Activated naive CD4-positive, alpha-beta T cell treated with anti-CD3 and anti-CD28 coated beads for 36 hours (primary cell): ENCODE data around the gene TSPAN7. TPM values are rescaled to one million over a fixed set of nuclear protein-coding genes. Genes with fewer than 3 reads are reported as not detected.

Experiments
- CTCF ChIA-PET: fragments of 350-600 bp; sonication (Branson Sonifier 250); formaldehyde crosslinking; loops from one replicate; lab custom pipeline; 2021; ENCODE audit warnings: antibody characterized with exemption; lab: Charles Lee
- DNase-seq: peaks from one replicate; pipeline ENCODE4 v3.0.0-alpha.2; 2020
- H3K27ac Mint-ChIP-seq: one replicate; pipeline ENCODE4 v1.8.0; 2021; ENCODE audit warnings: mild to moderate bottlenecking, mixed read lengths
- H3K27me3 Mint-ChIP-seq: one replicate; pipeline ENCODE4 v1.8.0; 2021; ENCODE audit warnings: low read depth, mixed read lengths
- H3K36me3 Mint-ChIP-seq: one replicate; pipeline ENCODE4 v1.8.0; 2021; ENCODE audit warnings: low read depth, mixed read lengths
- H3K4me1 Mint-ChIP-seq: one replicate; pipeline ENCODE4 v1.8.0; 2021; ENCODE audit warnings: low read depth, mixed read lengths
- H3K4me3 Mint-ChIP-seq: one replicate; pipeline ENCODE4 v1.8.0; 2021; ENCODE audit warnings: mild to moderate bottlenecking, moderate library complexity, mixed read lengths
- H3K9me3 Mint-ChIP-seq: one replicate; pipeline ENCODE4 v1.8.0; 2021; ENCODE audit warnings: mixed read lengths
- intact Hi-C: fragments of 100-400 bp; cut with micrococcal nuclease; formaldehyde crosslinking; loops from one replicate; pipeline ENCODE4 v1.15.1; 2023
- total RNA-seq, 2 experiments: library from RNA; stranded (reverse); gene quantifications; one replicate each; pipeline ENCODE4 v1.2.3, GENCODE V29; 2021

Gene TSPAN7
- total RNA-seq, 2 experiments from 2014 or later, result 1.8 to 1.9 TPM

- Mint-ChIP-seq H3K4me3 (no peak overlapping the region), H3K27ac (no peak overlapping the region), H3K9me3 (no peaks in the 10 kb centered on the region), H3K4me1 (peaks cover 7% of the 10 kb centered on the region), H3K36me3 (no peaks in the 10 kb centered on the region), H3K27me3 (no peaks in the 10 kb centered on the region)
- CTCF ChIA-PET, result interaction anchor here (0.7 kb wide), 1 partner anchor 12 kb away, joined by 3 read pairs; no protein-coding TSS in a partner anchor
- intact Hi-C loops, result no loop called here
- no peak for DNase-seq
Measured at GRCh38 chrX:38701073-38701472, 139.7 kb downstream of the TSPAN7 start.

- Mint-ChIP-seq H3K4me3 (no peak overlapping the region), H3K36me3 (no peaks in the 10 kb centered on the region), H3K27me3 (no peaks in the 10 kb centered on the region), H3K4me1 (peaks cover 7% of the 10 kb centered on the region), H3K27ac (no peak overlapping the region), H3K9me3 (no peaks in the 10 kb centered on the region)
- no peak for DNase-seq
- CTCF ChIA-PET, result no interaction called here
- intact Hi-C loops, result no loop called here
Measured at GRCh38 chrX:38704146-38704882, 143.0 kb downstream of the TSPAN7 start.

GRCh38 chrX:38717871-38718270 lies 156.5 kb downstream of the TSPAN7 start:
- intact Hi-C loops, result loop anchor here (1.0 kb wide), 1 partner anchor 267 kb away; no protein-coding TSS in a partner anchor
- H3K4me3 Mint-ChIP-seq, result no peak overlapping the region
- H3K9me3 Mint-ChIP-seq, result no peaks in the 10 kb centered on the region
- H3K27me3 Mint-ChIP-seq, result no peaks in the 10 kb centered on the region
- peak; percentile 10 for DNase-seq
- H3K4me1 Mint-ChIP-seq, result peaks cover 3% of the 10 kb centered on the region
- no peak overlapping the region for H3K27ac Mint-ChIP-seq
- H3K36me3 Mint-ChIP-seq, result peaks cover 2% of the 10 kb centered on the region
- CTCF ChIA-PET, result interaction anchor here (0.6 kb wide), 1 partner anchor 284 kb away, joined by 3 read pairs; no protein-coding TSS in a partner anchor

- intact Hi-C loops, result loop anchor here (1.0 kb wide), 1 partner anchor 267 kb away; no protein-coding TSS in a partner anchor
- peaks cover 2% of the 10 kb centered on the region for H3K36me3 Mint-ChIP-seq
Measured at GRCh38 chrX:38718311-38718710, 157.0 kb downstream of the TSPAN7 start.

GRCh38 chrX:38726612-38727011 lies 165.3 kb downstream of the TSPAN7 start:
- Mint-ChIP-seq H3K4me1 (peaks cover under 1% of the 10 kb centered on the region), H3K27me3 (no peaks in the 10 kb centered on the region), H3K27ac (no peak overlapping the region), H3K4me3 (no peak overlapping the region), H3K36me3 (no peaks in the 10 kb centered on the region), H3K9me3 (no peaks in the 10 kb centered on the region)
- CTCF ChIA-PET, result no interaction called here
- intact Hi-C loops, result no loop called here
- no peak for DNase-seq

More at GRCh38 chrX:38718311-38718710, 157.0 kb downstream of the TSPAN7 start:
- no peak overlapping the region for H3K4me3 Mint-ChIP-seq
- H3K4me1 Mint-ChIP-seq, result peaks cover 3% of the 10 kb centered on the region
- no peaks in the 10 kb centered on the region for H3K27me3 Mint-ChIP-seq
- CTCF ChIA-PET, result no interaction called here
- no peak for DNase-seq
- H3K27ac Mint-ChIP-seq, result no peak overlapping the region
- no peaks in the 10 kb centered on the region for H3K9me3 Mint-ChIP-seq

- H3K27me3 Mint-ChIP-seq, result no peaks in the 10 kb centered on the region
- no peak overlapping the region for H3K4me3 Mint-ChIP-seq
- no peaks in the 10 kb centered on the region for H3K4me1 Mint-ChIP-seq
- intact Hi-C loops, result no loop called here
- no peaks in the 10 kb centered on the region for H3K36me3 Mint-ChIP-seq
- DNase-seq, result no peak
- no peaks in the 10 kb centered on the region for H3K9me3 Mint-ChIP-seq
- CTCF ChIA-PET, result no interaction called here
- H3K27ac Mint-ChIP-seq, result no peak overlapping the region
Measured at GRCh38 chrX:38727668-38728067, 166.3 kb downstream of the TSPAN7 start.

- no peaks in the 10 kb centered on the region for H3K9me3 Mint-ChIP-seq
- H3K27ac Mint-ChIP-seq, result no peak overlapping the region
- DNase-seq, result no peak
- CTCF ChIA-PET, result no interaction called here
- H3K4me1 Mint-ChIP-seq, result no peaks in the 10 kb centered on the region
- intact Hi-C loops, result no loop called here
- H3K36me3 Mint-ChIP-seq, result no peaks in the 10 kb centered on the region
- H3K4me3 Mint-ChIP-seq, result no peak overlapping the region
- H3K27me3 Mint-ChIP-seq, result no peaks in the 10 kb centered on the region
Measured at GRCh38 chrX:38732866-38733265, 171.5 kb downstream of the TSPAN7 start.

Other genes with a start within 250 kb of the TSPAN7 start
- gene RPGR, start 234.0 kb upstream of the TSPAN7 start, total RNA-seq, result 1 to 10 TPM; 6.5 to 7.4 TPM
- gene OTC, start 208.9 kb upstream of the TSPAN7 start, total RNA-seq, result not detected
- gene MID1IP1, start 239.9 kb downstream of the TSPAN7 start, total RNA-seq, result 10 to 100 TPM; 82.9 to 83.3 TPM